Psoas muscle (tissue), 8 donors: Measurements from ENCODE around the gene CDKAL1. TPM values are rescaled to one million over a fixed set of nuclear protein-coding genes. Genes with fewer than 3 reads are reported as not detected.

Experiments used
- ATAC-seq, 4 donors: fragments of 200-7000 bp; cut with Tn5 transposase; one replicate each; pipeline ENCODE4 v1.9.1; 2020; ENCODE audit warnings: moderate library complexity in 3 of 4, mild to moderate bottlenecking in 2 of 4
- DNase-seq, 2 donors: peaks; one replicate each; pipeline ENCODE4 v3.0.0-alpha.2; 2020
- H3K27ac ChIP-seq: fragments of 200-600 bp; one replicate; pipeline ENCODE4 v1.8.0; 2022
- H3K27me3 ChIP-seq, 3 donors: fragments of 200-600 bp in 1 of 3; one replicate each; pipeline versions ENCODE4 v1.6.1 to v1.8.0; 2013 to 2022; ENCODE audit warnings: low read length in 2 of 3, mild to moderate bottlenecking in 2 of 3, moderate library complexity in 1 of 3; ENCODE audit not compliant: insufficient read depth in 3 of 3
- H3K36me3 ChIP-seq, 2 donors: fragments of 200-600 bp in 1 of 2; one replicate each; pipeline versions ENCODE4 v1.6.1 to v1.8.0; 2013 to 2022; ENCODE audit warnings: low read depth in 1 of 2, mild to moderate bottlenecking in 1 of 2, moderate library complexity in 1 of 2; ENCODE audit not compliant: insufficient read depth in 1 of 2
- H3K4me1 ChIP-seq: fragments of 200-600 bp; one replicate; pipeline ENCODE4 v1.8.0; 2022
- H3K4me3 ChIP-seq: fragments of 200-600 bp; one replicate; pipeline ENCODE4 v1.8.0; 2022; ENCODE audit warnings: mild to moderate bottlenecking
- H3K9me3 ChIP-seq: fragments of 200-600 bp; one replicate; pipeline ENCODE4 v1.8.0; 2022
- CTCF ChIP-seq: fragments of 200-600 bp; IDR thresholded peaks from one replicate; pipeline ENCODE4 v1.8.0; 2022; ENCODE audit warnings: antibody characterized with exemption
- WGBS, 3 donors: extraction: QIAGEN DNeasy Blood & Tissue Kit; methylation state at CpG; one replicate each; pipeline versions ENCODE4 v1.1.6 to v1.1.7; 2013; 5-methylcytosine and 5-hydroxymethylcytosine counted together
- intact Hi-C, 2 donors: fragments of 100-400 bp; cut with DNase I; formaldehyde crosslinking; loops; one replicate each; pipeline versions ENCODE4 v1.11.0 to v1.14.2; 2022
- polyA plus RNA-seq, 3 donors: library from polyadenylated mRNA; stranded (reverse); fragments of 200-250 nt; gene quantifications; one replicate each; pipeline ENCODE4 v1.2.3, GENCODE V29; 2013
- total RNA-seq, 4 donors: library from RNA; stranded (reverse); fragmentation: NEBNext Ultra II Directional in 2 of 4; extraction: Animal tissue kit (Norgen Biotek cat#: 25700) in 2 of 4; gene quantifications; one replicate each; pipeline versions ENCODE4 v1.2.1 to v1.2.4, GENCODE V29; 2021 to 2023
- donor health status: healthy with polysubstance abuse.
- donor health status: DM: no; HTN: no; CAD: no; lungs with moderate emphysema.
- donor health status: Bipolar disorder and iron deficiency.
- donor health status: healthy.
- donor health status: DM: yes; HTN: yes; CAD: no.
- donor health status: DM: no; HTN: no; CAD: no.
- donor health status: DM: no; HTN: no; CAD: no.
- donor health status: DM: yes; HTN: yes; CAD: no.

The CDKAL1 gene
- total and polyA plus RNA-seq, 7 donors, result 4.5 to 16.1 (median 12.9) TPM

DNA sequence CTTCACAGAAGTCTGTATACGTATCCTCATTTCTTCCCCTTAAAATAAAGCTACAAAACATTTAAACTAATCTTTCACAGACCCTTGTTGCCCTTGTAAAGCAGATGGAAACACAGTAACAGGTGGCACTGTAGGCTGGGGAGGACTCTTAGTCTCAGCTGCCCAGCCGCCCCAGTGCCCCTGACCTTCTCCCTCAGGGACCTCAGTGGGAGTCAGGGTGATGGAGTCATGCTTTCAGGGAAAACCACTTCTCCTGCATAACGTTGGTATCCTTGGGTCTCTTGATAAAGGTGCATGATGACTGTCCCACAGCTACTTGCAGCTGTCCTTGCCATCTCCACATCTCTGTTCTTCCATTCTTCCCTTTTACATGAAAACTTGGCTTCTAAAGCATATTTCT is 198.6 kb downstream of the CDKAL1 start:
- 43 to 73% (median 46%) methylated on average over 3 of the region's 3 CpGs for WGBS, 3 donors
- H3K4me1 ChIP-seq, result peaks cover 39% of the 10 kb centered on the region
- DNase-seq (no peak), ATAC-seq (no peak)
- no peaks in the 10 kb centered on the region for H3K9me3 ChIP-seq
- no peaks in the 10 kb centered on the region for H3K27me3 ChIP-seq
- no peaks in the 10 kb centered on the region for H3K36me3 ChIP-seq
- peak overlapping the region; percentile 16 for H3K4me3 ChIP-seq
- H3K27ac ChIP-seq, result peak overlapping the region; percentile 56
- intact Hi-C loops, result no loop called here
- TF ChIP-seq CTCF, result no peak

DNA sequence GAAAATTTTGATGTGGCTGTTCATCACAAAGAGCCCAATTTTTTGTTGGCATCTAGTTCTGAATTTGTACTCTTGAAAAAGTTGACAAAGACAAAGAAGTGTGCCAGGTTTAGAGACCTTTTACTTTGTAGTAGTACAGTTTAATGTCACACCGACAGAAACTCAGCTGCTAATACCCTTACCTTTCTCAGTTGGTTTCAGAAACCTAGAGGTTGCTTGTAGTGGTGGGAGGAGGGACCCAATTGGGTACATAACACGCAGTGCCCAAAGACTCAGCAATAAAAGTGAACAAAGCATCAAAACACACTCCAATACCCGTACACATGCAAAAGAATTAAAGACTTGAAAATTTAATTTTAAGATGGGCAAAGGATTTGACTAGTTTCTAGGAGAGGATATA is 203.7 kb downstream of the CDKAL1 start:
- ATAC-seq (no peak), DNase-seq (no peak)
- TF ChIP-seq CTCF, result no peak
- Histone ChIP-seq H3K4me1 (peaks cover 12% of the 10 kb centered on the region), H3K9me3 (peaks cover 3% of the 10 kb centered on the region), H3K27ac (no peak overlapping the region), H3K4me3 (no peak overlapping the region), H3K27me3 (no peaks in the 10 kb centered on the region), H3K36me3 (peaks cover 2 to 7% of the 10 kb centered on the region in 2 donors)
- intact Hi-C loops, result no loop called here
- WGBS, 3 donors, result 63 to 84% (median 66%) methylated on average over 3 of the region's 3 CpGs

- 99% methylated on average over 4 of the region's 4 CpGs for WGBS, 3 donors
- Histone ChIP-seq H3K4me3 (no peak overlapping the region), H3K27me3 (no peaks in the 10 kb centered on the region), H3K27ac (no peak overlapping the region), H3K4me1 (peaks cover 5% of the 10 kb centered on the region), H3K36me3 (peaks cover 2 to 7% of the 10 kb centered on the region in 2 donors), H3K9me3 (peaks cover 3% of the 10 kb centered on the region)
- no peak for DNase-seq
- intact Hi-C loops, result loop anchor here in 1 of 2 donors (5.0 kb wide), 1 partner anchor 37 kb away; no protein-coding TSS in a partner anchor
- TF ChIP-seq CTCF, result no peak
- ATAC-seq, result no peak
Measured at GRCh38 chr6:20740088-20740487, 205.8 kb downstream of the CDKAL1 start.

DNA sequence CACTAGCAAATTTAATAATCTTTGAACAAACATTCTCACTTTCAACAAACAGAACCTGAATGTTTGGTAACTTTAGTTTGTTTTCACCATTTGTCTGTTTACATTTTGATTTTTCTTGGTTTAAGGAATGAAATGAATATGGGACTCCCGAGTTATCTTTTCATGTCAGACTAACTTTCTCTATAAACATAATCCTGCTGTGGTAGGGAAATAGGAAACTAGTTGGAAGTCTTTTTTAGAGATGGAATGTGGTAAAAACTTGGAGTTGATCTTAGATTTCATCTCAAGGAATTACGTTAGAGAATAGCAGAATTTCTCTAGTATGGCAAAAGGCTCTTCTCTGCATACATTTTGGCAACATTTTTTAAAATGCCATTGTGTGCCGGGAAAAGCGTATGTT is 206.5 kb downstream of the CDKAL1 start:
- intact Hi-C loops, result loop anchor here in 1 of 2 donors (5.0 kb wide), 1 partner anchor 37 kb away; no protein-coding TSS in a partner anchor
- WGBS, 3 donors, result 74 to 92% (median 82%) methylated on average over 4 of the region's 4 CpGs
- ATAC-seq, result no peak

More for the DNA sequence above, 206.5 kb downstream of the CDKAL1 start:
- no peak for TF ChIP-seq CTCF
- no peak overlapping the region for H3K27ac ChIP-seq
- peaks cover 3% of the 10 kb centered on the region for H3K9me3 ChIP-seq
- H3K36me3 ChIP-seq, result peaks cover 2 to 7% of the 10 kb centered on the region in 2 donors
- no peak overlapping the region for H3K4me3 ChIP-seq
- DNase-seq, result no peak
- H3K4me1 ChIP-seq, result peaks cover 9% of the 10 kb centered on the region
- no peaks in the 10 kb centered on the region for H3K27me3 ChIP-seq
